T1000 (cell line): ENCODE data around the gene COA6.
"Not testable (repeated sequence)": the region's sequence is repeated elsewhere in the genome, so short reads cannot be mapped to it uniquely, and the experiment has no call there.

Source experiments
- DNase-seq: peaks from one replicate; lab custom pipeline; 2025; ENCODE audit warnings: mixed read lengths; lab: John Stamatoyannopoulos, UW

COA6 gene

DNA sequence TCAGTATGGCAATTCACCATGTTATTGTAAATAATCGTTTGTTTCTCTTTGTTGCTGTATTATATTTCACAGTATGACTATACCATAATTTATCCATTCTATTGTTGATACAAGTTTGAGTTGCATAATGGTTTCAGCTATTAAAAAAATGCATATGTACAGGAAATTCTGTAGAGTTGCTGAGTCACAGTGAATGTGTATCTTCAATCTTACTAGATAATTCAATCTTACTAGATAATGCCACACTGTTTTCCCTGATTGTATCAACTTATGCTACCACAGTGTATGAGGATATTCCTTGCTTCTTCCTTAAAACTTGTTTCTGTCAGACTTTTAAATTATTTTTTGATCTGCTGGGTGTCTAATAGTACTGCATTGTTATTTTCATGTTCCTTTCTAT is 3.5 kb upstream of the COA6 start:
- DNase-seq: no peak

DNA sequence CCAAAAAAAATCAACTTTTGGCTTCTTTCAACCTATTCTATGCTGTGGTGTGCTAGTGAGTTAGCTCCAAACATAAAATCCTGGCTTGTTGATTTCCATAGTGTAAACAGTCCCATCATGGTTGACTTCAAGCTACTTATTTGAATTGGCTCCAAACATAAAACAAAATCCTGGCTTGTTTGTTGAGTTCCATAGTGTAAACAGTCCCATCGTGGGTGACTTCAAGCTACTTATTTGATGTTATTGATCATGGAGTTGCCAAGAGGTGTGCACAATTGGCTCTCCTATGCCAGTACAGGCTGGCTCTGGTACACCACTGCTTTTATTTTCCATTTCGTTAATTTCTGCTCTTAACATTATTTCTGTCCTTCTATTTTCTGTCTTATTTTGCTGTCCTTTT is 1.8 kb upstream of the COA6 start:
- DNase-seq: no peak

GRCh38 chr1:234372011-234372757 is 1.1 kb upstream of the COA6 start:
- no peak for DNase-seq

DNA sequence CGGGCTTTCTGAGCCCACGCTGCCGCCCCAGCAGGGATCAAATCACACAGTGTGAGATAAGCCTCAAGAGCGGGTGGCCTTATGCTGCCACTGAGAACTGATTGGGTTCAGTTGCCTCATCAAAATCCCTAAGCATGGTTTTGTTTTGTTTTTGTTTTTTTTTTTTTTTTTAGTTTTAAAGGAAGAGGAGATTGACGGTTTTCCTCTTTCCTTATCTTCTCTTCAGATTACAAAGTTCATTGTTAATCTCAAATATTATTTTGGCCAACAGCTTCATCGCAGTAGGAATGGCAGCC is 651 bp downstream of the COA6 start:
- no peak for DNase-seq

DNA sequence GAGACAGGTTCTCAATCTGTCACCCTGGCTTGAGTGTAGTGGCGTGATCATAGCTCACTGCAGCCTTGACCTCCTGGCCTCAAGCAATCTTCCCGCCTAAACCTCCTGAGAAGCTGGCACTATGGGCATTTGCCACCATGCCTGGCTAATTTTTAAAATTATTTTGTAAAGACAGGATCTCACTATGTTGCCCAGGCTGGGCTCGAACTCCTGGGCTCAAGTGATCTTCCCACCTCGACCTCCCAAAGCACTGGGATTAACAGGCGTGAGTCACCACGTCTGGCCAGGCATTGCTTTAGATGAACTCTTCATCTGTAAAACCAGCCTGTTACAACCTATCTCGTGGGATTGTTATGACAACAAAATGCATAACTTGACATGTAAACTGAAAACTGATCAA is 2.4 kb downstream of the COA6 start:
- DNase-seq: no peak

DNA sequence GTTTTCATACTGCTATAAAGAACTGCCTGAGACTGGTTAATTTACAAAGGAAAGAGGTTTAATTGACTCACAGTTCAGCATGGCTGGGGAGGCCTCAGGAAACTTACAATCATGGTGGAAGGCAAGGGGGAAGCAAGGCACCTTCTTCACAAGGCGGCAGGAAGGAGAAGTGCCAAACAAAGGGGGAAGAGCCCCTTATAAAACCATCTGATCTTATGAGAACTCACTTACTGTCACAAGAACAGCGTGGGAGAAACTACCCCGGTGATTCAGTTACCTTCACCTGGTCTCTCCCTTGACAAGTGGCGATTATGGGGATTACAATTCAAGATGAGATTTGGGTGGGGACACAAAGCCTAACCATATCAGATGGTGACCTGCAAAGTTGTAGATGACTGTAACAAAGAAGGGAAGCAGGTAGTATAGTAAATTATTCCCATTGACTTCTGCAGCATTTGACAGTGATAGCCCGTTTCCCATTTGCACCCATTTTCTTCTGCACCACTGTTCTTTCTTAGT is 6.4 kb downstream of the COA6 start:
- DNase-seq: not testable (repeated sequence)

- no peak for DNase-seq
Observed at GRCh38 chr1:234381699-234382555, 8.7 kb downstream of the COA6 start.

GRCh38 chr1:234386122-234386521 is 12.9 kb downstream of the COA6 start:
- DNase-seq: no peak

DNA sequence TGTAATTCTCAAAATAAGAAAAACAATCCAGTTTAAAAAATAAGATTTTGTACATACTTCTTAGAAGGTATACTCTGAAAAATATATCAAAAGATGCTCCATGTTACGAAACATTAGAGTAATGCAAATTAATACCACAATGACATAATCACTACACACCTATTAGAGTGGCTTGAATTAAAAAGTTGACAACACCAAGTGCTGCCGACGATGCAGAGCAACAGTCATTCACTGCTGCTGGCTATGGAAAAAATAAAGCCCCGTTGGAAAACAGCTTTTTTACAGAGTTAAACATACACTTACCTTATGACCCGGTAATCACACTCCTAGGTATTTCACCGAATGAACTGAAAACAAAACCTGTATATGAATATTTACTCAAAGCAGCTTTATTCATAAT is 14.8 kb downstream of the COA6 start:
- no peak for DNase-seq

DNA sequence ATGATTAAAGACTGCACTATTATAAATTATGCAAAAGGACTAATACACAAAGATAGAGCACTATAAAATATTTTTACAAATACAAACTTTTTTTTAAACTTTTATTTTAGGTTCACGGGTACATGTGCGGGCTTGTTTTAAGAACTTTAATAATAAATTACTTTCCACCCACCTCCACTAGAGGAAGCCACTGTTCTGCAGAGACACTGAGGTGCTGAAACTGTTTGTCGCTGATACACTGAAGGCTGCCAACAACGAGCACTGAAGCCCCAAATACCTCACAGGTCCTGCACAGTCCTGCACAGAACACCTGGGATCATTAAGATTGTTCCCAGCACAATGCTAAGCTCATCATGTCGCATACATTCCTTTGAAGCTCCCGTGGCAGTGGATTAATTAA is 19.9 kb downstream of the COA6 start:
- no peak for DNase-seq

- DNase-seq: no peak
Observed at GRCh38 chr1:234395297-234395696, 22.0 kb downstream of the COA6 start.

DNA sequence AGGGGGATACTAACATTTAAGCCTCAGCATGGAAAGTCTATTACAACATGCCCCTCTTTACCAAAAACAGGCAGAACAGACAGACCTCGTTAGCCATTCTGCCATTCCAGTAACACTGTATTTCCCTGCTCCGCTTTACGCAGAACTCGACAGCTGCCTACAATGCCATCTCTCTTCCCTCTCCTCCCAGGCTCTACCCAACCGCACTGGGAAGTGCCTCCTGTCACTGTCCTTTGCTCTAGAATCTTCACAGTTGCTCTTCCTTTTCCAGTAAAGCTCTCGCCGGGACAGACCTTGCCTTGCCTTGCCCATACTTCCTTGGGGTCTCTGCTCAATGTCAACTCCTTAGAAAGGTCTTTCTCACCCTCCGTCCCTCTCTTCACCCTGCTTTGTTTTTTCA is 22.8 kb downstream of the COA6 start:
- DNase-seq: no peak

DNA sequence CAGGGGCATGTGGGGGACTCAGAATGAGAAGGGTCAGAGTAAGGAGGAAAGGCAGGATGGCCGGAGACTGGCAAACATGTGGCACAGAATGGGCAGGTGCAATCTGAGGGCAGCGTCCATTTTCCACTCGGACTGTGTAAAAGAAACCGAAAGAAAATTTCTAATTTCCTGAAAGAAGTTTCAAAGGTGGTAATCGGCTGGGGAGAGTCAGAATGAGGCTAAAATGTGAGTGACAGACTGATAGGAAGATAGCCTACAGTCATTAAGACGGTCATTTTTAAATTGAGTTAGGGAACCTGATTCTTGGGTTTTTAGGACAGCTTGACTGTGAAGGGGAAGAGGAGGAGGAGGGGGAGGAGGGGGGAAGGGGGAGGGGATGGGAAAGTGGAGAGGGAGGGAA is 23.6 kb downstream of the COA6 start:
- no peak for DNase-seq

DNA sequence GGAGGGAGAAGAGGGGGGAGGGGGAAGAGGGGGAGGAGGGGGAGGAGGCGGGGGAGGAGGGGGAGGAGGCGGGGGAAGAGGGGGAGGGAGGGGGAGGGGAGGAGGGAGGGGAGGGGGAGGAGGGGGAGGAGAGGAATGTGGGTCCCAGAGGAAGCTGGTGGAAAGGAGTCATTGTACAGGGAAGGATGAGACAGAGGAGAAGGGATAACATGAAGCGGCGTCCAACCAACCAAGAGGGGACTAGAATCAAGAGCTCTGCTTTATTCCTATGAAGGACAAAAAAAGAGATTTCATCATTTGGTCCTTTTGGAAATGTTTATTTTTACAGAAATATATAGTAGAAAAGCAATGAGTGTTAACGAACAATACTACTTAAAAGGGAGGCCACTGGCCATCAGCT is 24.5 kb downstream of the COA6 start:
- no peak for DNase-seq

DNA sequence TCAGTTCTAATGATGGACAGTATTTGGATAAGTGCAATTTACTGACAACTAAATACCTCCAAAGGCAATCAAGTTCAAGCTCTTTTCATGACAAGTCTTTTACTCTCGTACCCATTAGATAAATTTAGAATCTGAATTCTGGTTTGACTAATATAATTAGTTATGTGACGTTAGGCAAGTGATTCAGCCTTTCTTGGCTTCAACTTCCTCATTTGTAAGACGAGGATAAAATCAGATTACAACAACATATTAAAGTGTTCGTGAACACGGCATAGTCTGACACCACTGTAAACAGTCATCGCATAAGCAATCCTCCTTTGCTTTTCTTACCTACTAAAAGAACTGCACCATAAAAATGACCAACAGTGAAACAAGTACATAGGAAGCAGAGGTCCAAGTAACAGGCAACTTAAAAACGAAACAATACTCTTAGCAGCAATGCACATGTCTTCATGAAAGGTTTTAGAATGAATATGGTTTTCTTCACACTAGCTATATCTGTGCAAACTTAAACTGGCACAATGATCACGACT is 25.7 kb downstream of the COA6 start:
- DNase-seq: no peak

DNA sequence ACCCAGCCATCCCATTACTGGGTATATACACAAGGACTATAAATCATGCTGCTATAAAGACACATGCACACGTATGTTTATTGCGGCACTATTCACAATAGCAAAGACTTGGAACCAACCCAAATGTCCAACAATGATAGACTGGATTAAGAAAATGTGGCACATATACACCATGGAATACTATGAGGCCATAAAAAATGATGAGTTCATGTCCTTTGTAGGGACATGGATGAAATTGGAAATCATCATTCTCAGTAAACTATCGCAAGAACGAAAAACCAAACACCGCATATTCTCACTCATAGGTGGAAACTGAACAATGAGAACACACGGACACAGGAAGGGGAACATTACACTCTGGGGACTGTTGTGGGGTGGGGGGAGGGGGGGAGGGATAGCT is 26.3 kb downstream of the COA6 start:
- DNase-seq: not testable (repeated sequence)

GRCh38 chr1:234400773-234401172 is 27.5 kb downstream of the COA6 start:
- no peak for DNase-seq

DNA sequence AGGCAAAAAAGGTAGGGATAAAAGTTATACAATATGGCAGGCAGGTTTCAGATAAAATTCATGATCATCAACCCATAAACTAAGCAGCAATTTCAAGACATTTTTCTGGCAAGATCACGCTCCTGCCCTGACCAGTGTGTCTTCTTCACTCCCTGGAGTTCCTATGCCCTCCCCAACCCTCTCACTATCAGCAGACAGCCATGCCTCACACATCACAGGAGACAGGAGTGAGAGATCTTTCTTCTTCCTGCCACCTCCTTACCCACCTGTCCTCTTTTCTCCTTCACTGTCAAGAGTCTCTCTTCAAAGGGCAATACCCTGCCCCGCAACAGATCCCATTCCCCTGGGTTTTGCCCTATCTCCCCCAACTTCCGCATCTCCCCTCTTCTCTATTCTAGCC is 28.4 kb downstream of the COA6 start:
- no peak for DNase-seq

DNA sequence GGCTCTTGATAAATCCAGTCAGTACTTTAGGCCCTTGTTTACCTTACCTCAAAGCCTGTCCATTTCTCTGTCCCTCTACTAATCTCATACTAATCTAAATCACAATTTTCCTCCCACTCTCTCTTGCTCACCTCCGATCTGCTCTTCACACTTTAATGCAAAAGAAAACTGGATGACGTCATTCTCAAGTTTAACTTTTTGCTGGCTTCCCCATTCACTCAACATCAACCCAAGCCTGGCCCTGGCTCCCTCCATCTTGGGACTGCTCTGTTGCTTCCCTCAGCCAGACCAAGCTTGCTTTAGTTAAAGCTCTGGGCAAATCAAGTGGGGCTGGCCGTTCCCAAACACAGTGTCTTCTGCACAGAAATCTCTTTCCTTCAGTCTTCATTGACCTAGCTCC is 29.7 kb downstream of the COA6 start:
- DNase-seq: no peak

DNA sequence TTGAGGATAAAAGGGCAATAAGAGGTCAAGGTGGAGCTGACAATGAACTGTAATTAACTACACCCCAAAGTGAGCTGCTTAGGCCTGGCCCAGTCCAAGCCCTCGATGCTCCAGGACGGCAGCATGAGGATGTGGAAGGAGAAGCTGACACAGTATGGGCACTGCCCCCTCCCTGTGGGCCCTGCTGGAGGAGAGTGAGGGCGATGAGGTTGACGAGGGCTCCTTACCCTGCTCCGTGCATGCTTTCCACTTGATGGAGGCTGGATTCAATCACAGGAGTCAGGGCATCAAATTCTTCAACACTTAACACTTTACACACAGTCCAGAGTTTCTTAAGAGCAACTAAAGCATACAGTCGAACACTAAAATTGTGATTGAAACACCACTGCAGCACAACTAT is 32.4 kb downstream of the COA6 start:
- DNase-seq: no peak

DNA sequence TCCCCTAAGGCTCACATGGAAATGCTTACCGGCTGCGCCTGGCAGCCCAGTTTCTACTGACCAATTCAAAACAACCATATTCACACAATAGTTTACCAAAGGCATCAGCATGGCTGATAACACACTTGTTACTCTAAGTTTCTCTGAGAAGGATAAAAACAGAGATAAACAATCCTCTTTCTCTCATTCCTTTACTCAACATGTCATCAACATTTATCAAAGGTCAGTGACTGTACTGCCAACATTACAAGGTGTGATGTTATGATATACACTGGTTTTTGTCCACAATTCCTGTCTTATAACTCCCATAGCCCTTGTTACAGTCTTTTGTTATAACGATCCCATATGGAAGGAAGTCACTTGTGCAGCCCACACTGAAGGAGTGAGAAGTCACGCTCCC is 33.6 kb downstream of the COA6 start:
- no peak for DNase-seq

- DNase-seq: no peak
Observed at GRCh38 chr1:234408757-234409156, 35.5 kb downstream of the COA6 start.

DNA sequence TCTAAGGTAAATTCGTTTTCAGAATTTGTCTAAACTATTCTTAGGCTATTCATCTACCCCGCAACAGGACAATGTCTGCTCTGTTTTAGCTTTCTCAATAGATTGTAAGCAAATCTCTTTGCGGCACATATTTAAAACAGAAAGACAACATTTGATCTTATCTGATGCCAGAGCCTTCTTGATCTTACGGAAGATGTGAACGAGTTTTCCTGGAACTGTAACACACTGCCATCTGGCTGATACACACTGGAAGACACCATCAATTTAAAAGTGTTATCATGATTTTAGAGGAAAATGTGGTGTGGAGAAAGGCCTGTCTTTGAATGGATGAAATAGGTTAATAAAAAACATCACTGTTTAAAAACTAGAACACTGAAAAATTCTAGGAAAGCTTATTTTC is 36.1 kb downstream of the COA6 start:
- DNase-seq: no peak
